Cardiac fibroblast (primary cell): ENCODE data around the gene KPNA1.
"Not testable (repeated sequence)": the region's sequence is repeated elsewhere in the genome, so short reads cannot be mapped to it uniquely, and the experiment has no call there.

ENCODE experiments used
- DNase-seq, 2 donors: peaks; one replicate each; pipeline versions ENCODE4 v3.0.0 to v3.0.0-alpha.2; 2010; ENCODE audit warnings: low read depth in 2 of 2
- H3K4me3 ChIP-seq, 2 donors: replicated peaks in 1 of 2; 1 replicate in 1 of 2; 2 replicates in 1 of 2; pipeline ENCODE4 v1.5.1; 2011; ENCODE audit warnings: low read depth in 2 of 2, low read length in 2 of 2, mild to moderate bottlenecking in 2 of 2, moderate library complexity in 1 of 2
- TF ChIP-seq, protein P1 (sequence below): IDR thresholded peaks from one replicate; pipeline ENCODE4 v1.5.1; 2011; ENCODE audit warnings: low read depth, mild to moderate bottlenecking, low read length, inconsistent platforms

The KPNA1 gene

DNA sequence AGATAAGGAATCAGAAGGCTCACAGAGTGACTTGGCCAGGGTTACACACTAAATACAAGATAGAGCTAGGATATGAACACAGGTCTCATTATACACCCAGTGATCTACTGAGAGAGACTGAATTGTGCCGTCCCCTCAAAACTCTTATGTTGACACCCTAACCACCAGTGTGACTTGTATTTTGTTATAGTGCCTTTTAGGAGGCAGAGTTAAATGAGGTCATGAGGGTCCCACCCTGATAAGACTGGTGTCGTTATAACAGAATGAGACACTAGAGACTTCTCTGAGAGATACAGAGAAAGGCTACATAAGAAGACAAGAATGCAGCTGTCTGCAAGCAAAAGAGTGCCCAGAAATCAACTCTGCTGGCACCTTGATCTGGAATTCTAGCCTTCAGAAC is 12.6 kb downstream of the KPNA1 start:
- no peak for DNase-seq
- no peak overlapping the region for H3K4me3 ChIP-seq
- TF ChIP-seq, protein P1, sequence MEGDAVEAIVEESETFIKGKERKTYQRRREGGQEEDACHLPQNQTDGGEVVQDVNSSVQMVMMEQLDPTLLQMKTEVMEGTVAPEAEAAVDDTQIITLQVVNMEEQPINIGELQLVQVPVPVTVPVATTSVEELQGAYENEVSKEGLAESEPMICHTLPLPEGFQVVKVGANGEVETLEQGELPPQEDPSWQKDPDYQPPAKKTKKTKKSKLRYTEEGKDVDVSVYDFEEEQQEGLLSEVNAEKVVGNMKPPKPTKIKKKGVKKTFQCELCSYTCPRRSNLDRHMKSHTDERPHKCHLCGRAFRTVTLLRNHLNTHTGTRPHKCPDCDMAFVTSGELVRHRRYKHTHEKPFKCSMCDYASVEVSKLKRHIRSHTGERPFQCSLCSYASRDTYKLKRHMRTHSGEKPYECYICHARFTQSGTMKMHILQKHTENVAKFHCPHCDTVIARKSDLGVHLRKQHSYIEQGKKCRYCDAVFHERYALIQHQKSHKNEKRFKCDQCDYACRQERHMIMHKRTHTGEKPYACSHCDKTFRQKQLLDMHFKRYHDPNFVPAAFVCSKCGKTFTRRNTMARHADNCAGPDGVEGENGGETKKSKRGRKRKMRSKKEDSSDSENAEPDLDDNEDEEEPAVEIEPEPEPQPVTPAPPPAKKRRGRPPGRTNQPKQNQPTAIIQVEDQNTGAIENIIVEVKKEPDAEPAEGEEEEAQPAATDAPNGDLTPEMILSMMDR: no peak

DNA sequence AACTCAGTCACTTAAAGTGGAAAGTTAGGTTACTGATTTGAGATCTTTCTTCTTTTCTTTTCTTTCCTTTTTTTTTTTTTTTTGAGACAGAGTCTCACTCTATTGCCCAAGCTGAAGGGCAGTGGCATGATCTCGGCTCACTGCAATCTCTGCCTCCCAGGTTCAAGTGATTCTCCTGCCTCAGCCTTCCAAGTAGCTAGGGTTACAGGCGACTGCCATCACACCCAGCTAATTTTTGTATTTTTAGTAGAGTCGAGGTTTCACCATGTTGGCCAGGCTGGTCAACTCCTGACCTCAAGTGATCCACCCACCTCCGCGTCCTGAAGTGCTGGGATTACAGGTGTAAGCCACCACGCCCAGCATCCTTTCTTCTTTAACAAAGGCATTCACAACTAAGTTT is 13.8 kb downstream of the KPNA1 start:
- DNase-seq, H3K4me3 ChIP-seq: not testable (repeated sequence)

DNA sequence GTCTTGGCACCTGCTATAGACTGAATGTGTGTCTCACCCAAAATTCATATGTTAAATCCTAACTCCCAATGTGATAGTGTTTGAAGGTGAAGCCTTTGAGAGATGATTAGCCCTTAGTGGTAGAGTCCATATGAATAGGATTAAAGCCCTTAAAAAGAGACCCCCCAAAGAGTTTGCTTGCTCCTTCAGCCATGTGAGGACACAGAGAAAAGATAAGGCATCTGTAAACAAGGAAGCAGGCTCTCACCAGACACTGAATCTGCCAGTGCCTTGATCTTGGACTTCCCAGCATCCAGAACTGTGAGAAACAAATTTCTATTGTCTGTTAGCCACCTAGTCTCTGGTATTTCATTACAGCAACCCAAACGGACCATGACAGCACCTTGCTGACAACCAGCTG is 16.6 kb downstream of the KPNA1 start:
- DNase-seq: no peak
- no peak overlapping the region for H3K4me3 ChIP-seq
- TF ChIP-seq, protein P1: no peak

DNA sequence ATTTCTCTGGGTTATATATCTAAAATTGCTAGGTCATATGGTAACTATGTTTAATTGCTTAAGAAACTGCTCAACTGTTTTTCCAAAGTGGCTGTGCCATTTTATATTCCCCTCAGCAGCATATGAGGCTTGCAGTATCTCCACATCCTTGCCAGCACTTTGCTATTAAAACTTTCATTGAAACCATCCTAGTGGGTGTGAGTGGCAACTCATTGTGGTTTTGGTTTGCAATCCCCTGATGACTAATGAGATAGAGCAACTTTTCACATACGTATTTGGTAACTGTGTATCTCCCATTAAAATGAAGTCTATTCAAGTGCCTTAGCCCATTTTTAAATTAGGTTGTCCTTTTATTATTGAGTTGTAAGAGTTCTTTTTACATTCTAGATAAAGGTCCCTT is 17.3 kb downstream of the KPNA1 start:
- H3K4me3 ChIP-seq: no peak overlapping the region
- peak; percentile 79 to 89 for DNase-seq
- TF ChIP-seq, protein P1: no peak

DNA sequence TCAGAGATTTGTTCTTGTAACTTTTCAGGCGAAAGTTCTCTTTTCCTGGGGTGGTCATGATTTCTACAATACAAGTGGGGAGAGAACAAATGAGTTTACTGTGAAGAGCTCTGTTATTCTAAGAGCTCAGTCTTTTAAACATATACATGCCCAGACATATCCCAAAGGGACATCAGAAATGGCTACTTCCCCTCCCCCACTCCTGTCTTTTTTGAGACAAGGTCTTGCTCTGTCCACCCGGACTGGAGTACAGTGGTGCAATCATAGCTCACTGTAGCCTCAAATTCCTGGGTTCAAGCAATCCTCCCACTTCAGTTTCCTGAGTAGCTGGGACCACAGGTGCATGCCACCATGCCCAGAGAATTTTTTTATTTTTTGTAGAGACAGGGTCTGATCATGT is 18.2 kb downstream of the KPNA1 start:
- H3K4me3 ChIP-seq: no peak overlapping the region
- DNase-seq: no peak
- TF ChIP-seq, protein P1: no peak

DNA sequence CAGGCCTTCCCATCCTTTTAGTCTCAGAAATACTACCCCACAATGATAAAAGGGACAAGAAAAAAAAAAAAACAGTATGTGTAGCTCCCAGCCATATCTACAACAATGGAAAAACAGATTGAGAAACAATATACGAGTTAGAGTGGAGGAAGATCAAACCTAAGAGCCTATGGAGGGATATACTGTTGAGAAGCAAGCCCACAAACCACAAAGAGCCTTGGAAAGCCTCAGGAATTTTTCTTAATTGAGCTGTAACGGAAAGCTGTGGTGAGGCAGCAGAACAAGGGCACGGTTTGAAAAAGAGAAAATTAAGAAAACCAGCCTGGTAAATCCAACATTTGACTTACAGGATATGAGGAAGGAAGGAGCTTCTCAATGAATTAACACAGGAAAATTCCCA is 21.4 kb downstream of the KPNA1 start:
- peak; percentile 16 to 63 for DNase-seq
- no peak overlapping the region for H3K4me3 ChIP-seq
- TF ChIP-seq, protein P1: no peak

DNA sequence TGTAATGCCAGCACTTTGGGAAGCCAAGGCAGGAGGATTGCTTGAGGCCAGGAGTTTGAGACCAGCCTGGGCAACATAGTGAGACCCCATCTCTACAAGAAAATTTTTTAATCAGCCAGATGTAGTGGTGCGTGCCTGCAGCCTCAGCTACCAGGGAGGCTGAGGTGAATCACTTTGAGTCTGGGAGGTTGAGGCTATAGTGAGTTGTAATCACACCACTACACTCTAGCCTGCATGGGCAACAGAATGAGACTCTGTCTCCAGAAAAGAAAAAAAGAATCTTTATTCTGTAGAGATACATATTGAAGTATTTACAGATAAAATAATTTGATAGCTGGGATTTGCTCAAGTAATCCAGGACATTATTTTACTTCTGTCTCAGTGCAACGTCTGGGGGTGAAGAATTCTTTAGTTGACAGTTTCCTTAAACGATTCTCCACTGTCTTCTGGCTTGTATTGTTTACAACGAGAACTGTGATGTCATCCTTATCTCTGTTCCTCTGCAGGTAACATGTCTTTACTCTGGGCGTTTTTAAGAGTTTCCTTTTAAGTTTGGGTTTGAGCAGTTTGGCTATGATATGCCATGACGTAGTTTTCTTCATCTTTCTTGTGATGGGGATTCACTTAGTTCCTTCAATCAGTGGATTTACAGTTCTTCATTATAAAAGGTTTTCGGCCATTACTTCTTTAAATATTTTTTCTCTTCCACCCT is 26.3 kb downstream of the KPNA1 start:
- no peak overlapping the region for H3K4me3 ChIP-seq
- no peak for DNase-seq

More for the DNA sequence above, 26.3 kb downstream of the KPNA1 start:
- TF ChIP-seq, protein P1: no peak
